Smooth muscle cell (in vitro differentiated cells): ENCODE results near the gene GFY. TPM values are rescaled to one million over a fixed set of nuclear protein-coding genes. Genes with fewer than 3 reads are reported as not detected.
A peak's percentile ranks its signal among the peaks of the same experiment; 100 is the strongest.

Experiments
- DNase-seq: peaks from one replicate; lab custom pipeline; 2025; ENCODE audit not compliant: unreplicated experiment; lab: John Stamatoyannopoulos, UW
- H2AFZ ChIP-seq: fragments of 200-600 bp; sonication (generic); 2 replicates; pipeline ENCODE4 v1.6.0; 2016; ENCODE audit warnings: antibody characterized with exemption, low read depth, mild to moderate bottlenecking
- H3F3A ChIP-seq: fragments of 200-600 bp; sonication (generic); 2 replicates; pipeline ENCODE4 v1.6.0; 2017; ENCODE audit warnings: antibody characterized with exemption, low read depth
- H3K27ac ChIP-seq: fragments of 200-600 bp; sonication (generic); 2 replicates; pipeline ENCODE4 v1.5.1; 2016; ENCODE audit warnings: low read depth, mild to moderate bottlenecking
- H3K27me3 ChIP-seq: fragments of 200-600 bp; sonication (generic); 2 replicates; pipeline ENCODE4 v1.6.1; 2016; ENCODE audit warnings: low read depth, mild to moderate bottlenecking
- H3K36me3 ChIP-seq: fragments of 200-600 bp; sonication (generic); 2 replicates; pipeline ENCODE4 v1.5.1; 2016; ENCODE audit warnings: low read depth
- H3K4me1 ChIP-seq: fragments of 200-600 bp; sonication (generic); 2 replicates; pipeline ENCODE4 v1.5.1; 2016; ENCODE audit warnings: low read depth
- H3K4me2 ChIP-seq: fragments of 200-600 bp; sonication (generic); 2 replicates; pipeline ENCODE4 v1.6.0; 2016; ENCODE audit warnings: mild to moderate bottlenecking
- H3K4me3 ChIP-seq: fragments of 200-600 bp; sonication (generic); 2 replicates; pipeline ENCODE4 v1.5.1; 2016; ENCODE audit warnings: mild to moderate bottlenecking
- H3K79me2 ChIP-seq: fragments of 200-600 bp; sonication (generic); 2 replicates; pipeline ENCODE4 v1.6.0; 2016; ENCODE audit warnings: low read depth, mild to moderate bottlenecking
- H3K9ac ChIP-seq: fragments of 200-600 bp; sonication (generic); 2 replicates; pipeline ENCODE4 v1.6.0; 2016; ENCODE audit warnings: low read depth
- H3K9me3 ChIP-seq: fragments of 200-600 bp; sonication (generic); replicated peaks from 2 replicates; pipeline ENCODE4 v1.5.1; 2016; ENCODE audit warnings: low read depth
- H4K20me1 ChIP-seq: fragments of 200-600 bp; sonication (generic); 2 replicates; pipeline ENCODE4 v1.6.0; 2016; ENCODE audit warnings: low read depth
- CTCF ChIP-seq: fragments of 200-600 bp; sonication (generic); IDR thresholded peaks from 2 replicates; pipeline ENCODE4 v1.5.1; 2017; ENCODE audit warnings: borderline replicate concordance, mild to moderate bottlenecking, antibody characterized with exemption; ENCODE audit not compliant: insufficient read depth, poor library complexity, severe bottlenecking
- WGBS: methylation state at CpG from one replicate; pipeline ENCODE4 v1.1.7; 2016; ENCODE audit warnings: low lambda C conversion rate; 5-methylcytosine and 5-hydroxymethylcytosine counted together
- polyA plus RNA-seq: library from polyadenylated mRNA; unstranded; fragments of >200 nt; fragmentation: Nextera tagmentation; extraction: Ambion mirVana; gene quantifications from 2 replicates; pipeline ENCODE4 v1.2.1, GENCODE V29; 2016
- total RNA-seq: library from RNA; depleted of rRNA; stranded (reverse); fragments of >200 nt; gene quantifications from 2 replicates; pipeline ENCODE4 v1.2.3, GENCODE V29; 2014

GFY gene
- total and polyA plus RNA-seq, 2 experiments from 2014 or later = not detected

GRCh38 chr19:49441210-49441959 lies 16.2 kb downstream of the GFY start, which contains the start of gene SLC17A7:
Gene SLC17A7, minus strand, starts transcription at chr19:49441527. Its CDS starts 148 bp downstream, at chr19:49441379.
- no peaks in the 10 kb centered on the region for H3K79me2 ChIP-seq
- H3K36me3 ChIP-seq = no peaks in the 10 kb centered on the region
- H3K4me1 ChIP-seq = peaks cover 6% of the 10 kb centered on the region
- H4K20me1 ChIP-seq = no peaks in the 10 kb centered on the region
- H3K9me3 ChIP-seq = no peaks in the 10 kb centered on the region
- no peak within 1 kb of the TSS for H3K9ac ChIP-seq
- WGBS = 3% methylated on average over 37 of the region's 56 CpGs
- H3K27me3 ChIP-seq = peaks cover 61% of the 10 kb centered on the region
- H3F3A ChIP-seq = peaks cover 8% of the 10 kb centered on the region
- H2AFZ ChIP-seq = no peak within 1 kb of the TSS
- DNase-seq = no peak
- TF ChIP-seq CTCF = no peak
- H3K4me2 ChIP-seq = peak within 1 kb of the TSS; percentile 96
- H3K4me3 ChIP-seq = peak within 1 kb of the TSS; percentile 76
- H3K27ac ChIP-seq = no peak within 1 kb of the TSS

- H3K4me2 ChIP-seq = peak overlapping the region; percentile 96
These were observed 16.8 kb downstream of the GFY start for GRCh38 chr19:49441960-49442350.

GRCh38 chr19:49442354-49442753 lies 17.2 kb downstream of the GFY start:
- H3K9me3 ChIP-seq = no peaks in the 10 kb centered on the region
- H2AFZ ChIP-seq = no peak overlapping the region
- peaks cover 8% of the 10 kb centered on the region for H3F3A ChIP-seq
- peaks cover 51% of the 10 kb centered on the region for H3K27me3 ChIP-seq
- no peak overlapping the region for H3K27ac ChIP-seq
- H3K79me2 ChIP-seq = no peaks in the 10 kb centered on the region
- H3K4me1 ChIP-seq = peaks cover 6% of the 10 kb centered on the region
- TF ChIP-seq CTCF = no peak
- H3K9ac ChIP-seq = no peak overlapping the region
- H4K20me1 ChIP-seq = no peaks in the 10 kb centered on the region
- peak overlapping the region; percentile 96 for H3K4me2 ChIP-seq
- H3K4me3 ChIP-seq = peak overlapping the region; percentile 76
- H3K36me3 ChIP-seq = no peaks in the 10 kb centered on the region
- 11% methylated on average over 7 of the region's 11 CpGs for WGBS
- DNase-seq = no peak

More at GRCh38 chr19:49441960-49442350, 16.8 kb downstream of the GFY start:
- Histone ChIP-seq H3K9me3 (no peaks in the 10 kb centered on the region), H3K79me2 (no peaks in the 10 kb centered on the region), H3K36me3 (no peaks in the 10 kb centered on the region), H2AFZ (no peak overlapping the region), H3K9ac (no peak overlapping the region), H3F3A (peaks cover 8% of the 10 kb centered on the region), H3K27ac (no peak overlapping the region), H3K27me3 (peaks cover 55% of the 10 kb centered on the region), H4K20me1 (no peaks in the 10 kb centered on the region), H3K4me1 (peaks cover 6% of the 10 kb centered on the region), H3K4me3 (peak overlapping the region; percentile 76)
- DNase-seq = no peak
- WGBS = 25% methylated on average over 14 of the region's 14 CpGs
- no peak for TF ChIP-seq CTCF
